Mesendoderm (in vitro differentiated cells): ENCODE results near the gene SQSTM1.

Source experiments
- DNase-seq: peaks from one replicate; pipeline ENCODE4 v3.0.0; 2013
- H2AK5ac ChIP-seq: 2 replicates; pipeline ENCODE4 v1.6.1; 2013; ENCODE audit warnings: low read length, inconsistent platforms
- H2BK120ac ChIP-seq: 2 replicates; pipeline ENCODE4 v1.6.1; 2013; ENCODE audit warnings: low read depth, mild to moderate bottlenecking, low read length, moderate library complexity, mixed read lengths
- H2BK15ac ChIP-seq: replicated peaks from 2 replicates; pipeline ENCODE4 v1.6.1; 2013; ENCODE audit warnings: low read depth, mild to moderate bottlenecking, moderate library complexity
- H2BK5ac ChIP-seq: 2 replicates; pipeline ENCODE4 v1.6.1; 2013; ENCODE audit warnings: low read length, inconsistent platforms
- H3K18ac ChIP-seq: 2 replicates; pipeline ENCODE4 v1.6.1; 2013; ENCODE audit warnings: mild to moderate bottlenecking, low read length, mixed read lengths
- H3K23ac ChIP-seq: one replicate; pipeline ENCODE4 v1.6.1; 2013; ENCODE audit warnings: low read length
- H3K27ac ChIP-seq: 2 replicates; pipeline ENCODE4 v1.5.1; 2013; ENCODE audit warnings: low read depth, mild to moderate bottlenecking, inconsistent platforms, low read length, moderate library complexity
- H3K27me3 ChIP-seq: 2 replicates; pipeline ENCODE4 v1.6.1; 2013; ENCODE audit warnings: low read length, control low read depth, mild to moderate bottlenecking, inconsistent platforms; ENCODE audit not compliant: insufficient read depth, poor library complexity
- H3K36me3 ChIP-seq: 2 replicates; pipeline ENCODE4 v1.6.1; 2013; ENCODE audit warnings: low read length, inconsistent platforms; ENCODE audit not compliant: control insufficient read depth, insufficient read depth
- H3K4ac ChIP-seq: one replicate; pipeline ENCODE4 v1.6.1; 2013; ENCODE audit warnings: low read depth, mild to moderate bottlenecking, low read length, moderate library complexity
- H3K4me1 ChIP-seq: 2 replicates; pipeline ENCODE4 v1.6.1; 2013; ENCODE audit warnings: low read depth, low read length, inconsistent platforms; ENCODE audit not compliant: control insufficient read depth
- H3K4me2 ChIP-seq: 2 replicates; pipeline ENCODE4 v1.6.1; 2013; ENCODE audit warnings: low read length
- H3K4me3 ChIP-seq: 2 replicates; pipeline ENCODE4 v1.5.1; 2013; ENCODE audit warnings: mild to moderate bottlenecking, low read length
- H3K56ac ChIP-seq: one replicate; pipeline ENCODE4 v1.6.1; 2013; ENCODE audit warnings: low read length
- H3K79me1 ChIP-seq: 2 replicates; pipeline ENCODE4 v1.6.1; 2013; ENCODE audit warnings: low read length, inconsistent platforms
- H3K79me2 ChIP-seq: 2 replicates; pipeline ENCODE4 v1.6.1; 2013; ENCODE audit warnings: mild to moderate bottlenecking, low read length; ENCODE audit not compliant: control insufficient read depth, insufficient read depth
- H3K9ac ChIP-seq: 2 replicates; pipeline ENCODE4 v1.6.1; 2013; ENCODE audit warnings: low read length, inconsistent platforms
- H4K5ac ChIP-seq: one replicate; pipeline ENCODE4 v1.6.1; 2013; ENCODE audit warnings: low read length
- H4K8ac ChIP-seq: one replicate; pipeline ENCODE4 v1.6.1; 2013; ENCODE audit warnings: low read depth, mild to moderate bottlenecking, control low read depth, low read length, moderate library complexity
- WGBS: extraction: QIAGEN DNeasy Blood & Tissue Kit; methylation state at CpG from one replicate; pipeline ENCODE4 v1.1.7; 2013; ENCODE audit warnings: low lambda C conversion rate, missing lambda C conversion rate; ENCODE audit not compliant: insufficient coverage; ENCODE audit errors: extremely low coverage; 5-methylcytosine and 5-hydroxymethylcytosine counted together

The SQSTM1 gene

GRCh38 chr5:179791881-179792611 is 28.7 kb upstream of the SQSTM1 start:
- Histone ChIP-seq H3K27me3 (no peaks in the 10 kb centered on the region), H2AK5ac (no peak overlapping the region), H3K9ac (no peak overlapping the region), H2BK5ac (no peak overlapping the region), H4K8ac (no peak overlapping the region), H2BK120ac (no peak overlapping the region), H3K4me3 (no peak overlapping the region), H3K27ac (no peak overlapping the region), H3K79me2 (no peaks in the 10 kb centered on the region), H3K4me1 (no peaks in the 10 kb centered on the region), H3K56ac (no peak overlapping the region), H3K36me3 (no peaks in the 10 kb centered on the region), H3K18ac (no peak overlapping the region), H3K23ac (no peak overlapping the region), H4K5ac (no peak overlapping the region), H3K79me1 (no peaks in the 10 kb centered on the region), H2BK15ac (no peak overlapping the region), H3K4ac (no peak overlapping the region), H3K4me2 (no peak overlapping the region)
- no peak for DNase-seq
- no CpG with 5 or more reads among the region's 15 CpGs for WGBS

- no peak overlapping the region for H3K4ac ChIP-seq
- H3K36me3 ChIP-seq, result no peaks in the 10 kb centered on the region
- H3K18ac ChIP-seq, result no peak overlapping the region
- H4K5ac ChIP-seq, result no peak overlapping the region
- H3K27me3 ChIP-seq, result no peaks in the 10 kb centered on the region
- H3K9ac ChIP-seq, result no peak overlapping the region
- H3K79me1 ChIP-seq, result no peaks in the 10 kb centered on the region
- H2BK5ac ChIP-seq, result no peak overlapping the region
- WGBS, result no CpG with 5 or more reads among the region's 24 CpGs
- no peaks in the 10 kb centered on the region for H3K4me1 ChIP-seq
- DNase-seq, result no peak
- no peak overlapping the region for H3K56ac ChIP-seq
- no peak overlapping the region for H3K23ac ChIP-seq
- no peak overlapping the region for H2BK120ac ChIP-seq
- H3K79me2 ChIP-seq, result no peaks in the 10 kb centered on the region
- no peak overlapping the region for H2AK5ac ChIP-seq
- H4K8ac ChIP-seq, result no peak overlapping the region
- H3K27ac ChIP-seq, result no peak overlapping the region
- H3K4me3 ChIP-seq, result no peak overlapping the region
- H3K4me2 ChIP-seq, result no peak overlapping the region
- H2BK15ac ChIP-seq, result no peak overlapping the region
These were observed 27.9 kb upstream of the SQSTM1 start for GRCh38 chr5:179792612-179793467.

GRCh38 chr5:179793468-179794139 is 27.1 kb upstream of the SQSTM1 start, which contains the start of gene LTC4S:
Gene LTC4S, plus strand, starts transcription at chr5:179793986. Its CDS starts 95 bp downstream, at chr5:179794081.
- peak within 1 kb of the TSS; percentile 37 for H3K56ac ChIP-seq
- no peak within 1 kb of the TSS for H3K9ac ChIP-seq
- H3K27ac ChIP-seq, result no peak within 1 kb of the TSS
- H2BK120ac ChIP-seq, result no peak within 1 kb of the TSS
- H3K36me3 ChIP-seq, result no peaks in the 10 kb centered on the region
- WGBS, result no CpG with 5 or more reads among the region's 19 CpGs
- H4K8ac ChIP-seq, result no peak within 1 kb of the TSS
- no peak within 1 kb of the TSS for H3K18ac ChIP-seq
- no peak within 1 kb of the TSS for H3K4me2 ChIP-seq
- no peak within 1 kb of the TSS for H4K5ac ChIP-seq
- H3K79me1 ChIP-seq, result no peaks in the 10 kb centered on the region
- H2BK15ac ChIP-seq, result no peak within 1 kb of the TSS
- no peak within 1 kb of the TSS for H2BK5ac ChIP-seq
- no peak within 1 kb of the TSS for H3K23ac ChIP-seq
- H2AK5ac ChIP-seq, result no peak within 1 kb of the TSS
- DNase-seq, result no peak
- no peak within 1 kb of the TSS for H3K4ac ChIP-seq
- no peaks in the 10 kb centered on the region for H3K4me1 ChIP-seq
- H3K4me3 ChIP-seq, result no peak within 1 kb of the TSS
- no peaks in the 10 kb centered on the region for H3K79me2 ChIP-seq
- H3K27me3 ChIP-seq, result no peaks in the 10 kb centered on the region

- Histone ChIP-seq H3K27me3 (no peaks in the 10 kb centered on the region), H2BK5ac (no peak overlapping the region), H4K5ac (no peak overlapping the region), H3K18ac (no peak overlapping the region), H4K8ac (no peak overlapping the region), H3K79me1 (no peaks in the 10 kb centered on the region), H3K79me2 (no peaks in the 10 kb centered on the region), H3K4me1 (no peaks in the 10 kb centered on the region), H2AK5ac (no peak overlapping the region), H2BK120ac (no peak overlapping the region), H3K9ac (no peak overlapping the region), H2BK15ac (no peak overlapping the region), H3K56ac (no peak overlapping the region), H3K23ac (no peak overlapping the region), H3K4ac (no peak overlapping the region), H3K4me2 (no peak overlapping the region), H3K27ac (no peak overlapping the region), H3K4me3 (no peak overlapping the region), H3K36me3 (no peaks in the 10 kb centered on the region)
- no CpG with 5 or more reads among the region's 3 CpGs for WGBS
- DNase-seq, result no peak
These were observed 26.5 kb upstream of the SQSTM1 start for GRCh38 chr5:179794171-179794570.

GRCh38 chr5:179794575-179794974 is 26.1 kb upstream of the SQSTM1 start:
- Histone ChIP-seq H3K27ac (no peak overlapping the region), H2BK15ac (no peak overlapping the region), H3K79me2 (no peaks in the 10 kb centered on the region), H3K79me1 (no peaks in the 10 kb centered on the region), H2AK5ac (no peak overlapping the region), H3K56ac (no peak overlapping the region), H3K36me3 (peaks cover under 1% of the 10 kb centered on the region), H4K8ac (no peak overlapping the region), H3K4me2 (no peak overlapping the region), H2BK5ac (no peak overlapping the region), H3K18ac (no peak overlapping the region), H3K4me3 (no peak overlapping the region), H3K4ac (no peak overlapping the region), H2BK120ac (no peak overlapping the region), H4K5ac (no peak overlapping the region), H3K9ac (no peak overlapping the region), H3K4me1 (no peaks in the 10 kb centered on the region), H3K23ac (no peak overlapping the region), H3K27me3 (no peaks in the 10 kb centered on the region)
- WGBS, result no CpG with 5 or more reads among the region's 3 CpGs
- DNase-seq, result no peak
